Erythroblast (primary cell): ENCODE measurements around the gene FRK.

ENCODE experiments used
- DNase-seq, 2 experiments: peaks; one replicate each; lab custom pipeline; 2025; lab: John Stamatoyannopoulos, UW
- GATA1 ChIP-seq: IDR thresholded peaks from 2 replicates; pipeline ENCODE4 v1.6.1; 2011; ENCODE audit warnings: low read depth, mild to moderate bottlenecking, control low read depth, low read length, moderate library complexity
- POLR2A ChIP-seq: IDR thresholded peaks from 2 replicates; pipeline ENCODE4 v1.6.1; 2011; ENCODE audit warnings: mild to moderate bottlenecking, low read length

Gene FRK

DNA sequence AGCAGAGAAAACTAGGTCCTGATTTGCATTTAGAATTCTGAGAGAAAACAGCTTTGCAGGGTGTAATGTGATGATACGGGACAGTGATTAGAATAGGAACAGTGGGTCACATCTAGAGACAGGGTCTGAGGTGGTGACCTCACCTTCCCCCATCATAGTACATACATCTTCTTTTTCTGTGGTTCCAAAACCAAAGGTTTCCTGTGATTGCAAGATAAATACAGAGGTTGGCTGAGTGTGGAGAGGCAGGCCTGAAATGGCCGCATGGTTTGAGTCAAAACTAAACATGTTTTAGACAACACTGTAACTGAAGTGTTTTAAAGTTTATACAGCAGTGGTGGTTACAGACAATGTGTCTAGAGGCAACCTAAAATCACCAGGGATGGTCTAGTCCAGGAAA, 29.6 kb upstream of the FRK start:
- DNase-seq, result no peak
- no peak for TF ChIP-seq GATA1
- no peak for TF ChIP-seq POLR2A

DNA sequence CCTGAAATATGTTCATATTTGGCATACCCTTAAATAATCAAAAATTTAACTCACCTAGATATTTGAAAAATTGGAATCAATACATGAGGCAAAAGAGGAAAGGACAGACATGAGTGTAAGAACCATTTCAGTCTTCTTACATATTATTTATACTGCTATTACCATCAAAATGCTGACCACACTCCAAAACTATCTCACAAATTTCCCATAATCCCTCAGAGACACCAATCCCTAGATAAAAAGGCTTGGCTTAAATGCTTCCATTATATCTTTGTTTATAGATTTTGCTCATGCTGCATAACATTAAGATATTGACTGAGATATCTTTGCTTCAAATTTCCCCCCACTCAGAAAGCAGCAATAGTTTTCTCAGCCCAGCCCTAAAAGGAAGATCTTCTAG, 28.3 kb upstream of the FRK start:
- TF ChIP-seq POLR2A, result no peak
- TF ChIP-seq GATA1, result no peak
- no peak for DNase-seq

DNA sequence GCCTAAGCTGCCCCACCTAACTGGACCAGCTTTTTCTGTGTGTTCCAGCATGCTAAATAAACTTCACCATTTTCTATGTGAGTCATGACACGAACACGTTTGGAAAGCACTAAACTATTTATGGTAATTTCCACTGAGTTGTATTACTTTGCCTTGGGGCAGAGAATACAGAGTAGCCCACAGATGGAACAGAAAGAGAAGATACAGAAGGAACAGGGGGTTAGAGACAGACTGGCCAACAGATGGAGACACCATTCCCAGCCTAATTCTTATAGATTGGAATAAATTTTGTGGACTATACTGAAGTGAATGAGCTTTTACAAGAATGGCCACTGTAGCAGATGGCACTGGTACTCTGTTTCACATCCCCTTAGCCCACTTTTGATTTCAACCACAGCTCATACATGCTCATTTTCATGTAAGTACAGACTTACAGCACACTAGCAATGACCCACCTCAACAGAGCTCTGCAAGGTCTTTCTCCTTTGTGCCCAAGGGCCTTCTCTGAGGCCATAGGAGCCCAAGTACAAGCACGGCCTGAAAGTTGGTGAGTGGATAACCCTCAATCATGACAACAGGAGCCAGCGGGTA, 26.8 kb upstream of the FRK start:
- no peak for DNase-seq
- TF ChIP-seq GATA1 (no peak), POLR2A (no peak)

DNA sequence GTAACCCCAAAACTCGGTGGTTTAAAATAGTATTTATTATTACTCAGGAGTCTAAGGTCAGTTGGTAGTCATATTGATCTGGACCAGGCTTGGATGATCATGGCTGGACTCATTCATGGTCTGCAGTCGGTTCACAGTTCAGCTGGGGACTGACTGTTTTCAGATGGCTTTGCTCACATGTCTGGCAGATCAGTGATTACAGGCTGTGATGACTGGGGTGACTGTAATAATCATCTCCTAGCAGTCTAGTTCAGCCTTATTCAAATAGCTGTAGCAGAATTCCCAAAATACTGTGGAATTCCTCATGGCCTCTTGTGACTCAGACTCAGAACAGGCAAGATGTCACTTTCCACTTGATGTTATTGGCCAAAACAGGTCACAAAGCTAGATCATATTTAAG, 23.6 kb upstream of the FRK start:
- TF ChIP-seq GATA1, result no peak
- no peak for TF ChIP-seq POLR2A
- DNase-seq, result no peak

DNA sequence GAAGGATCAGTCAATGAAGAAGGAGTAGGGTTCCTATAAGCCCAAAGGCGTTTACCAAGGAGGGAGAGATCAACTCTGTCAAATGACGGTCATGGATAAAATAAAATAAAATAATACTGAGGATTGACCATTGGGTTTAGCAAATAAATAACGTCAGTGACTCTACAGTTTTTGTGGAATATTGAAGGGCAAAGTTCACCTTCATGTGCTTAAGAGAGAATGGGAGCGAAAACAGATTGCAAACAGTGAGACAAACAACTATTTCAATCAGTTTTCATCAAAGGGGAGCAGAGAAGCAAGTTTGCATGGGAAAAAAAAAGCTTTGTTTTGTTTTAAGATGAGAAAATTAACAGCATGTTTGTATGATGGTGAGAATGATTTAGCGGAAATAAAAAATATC, 22.4 kb upstream of the FRK start:
- DNase-seq, result no peak
- TF ChIP-seq GATA1, result no peak
- TF ChIP-seq POLR2A, result no peak

DNA sequence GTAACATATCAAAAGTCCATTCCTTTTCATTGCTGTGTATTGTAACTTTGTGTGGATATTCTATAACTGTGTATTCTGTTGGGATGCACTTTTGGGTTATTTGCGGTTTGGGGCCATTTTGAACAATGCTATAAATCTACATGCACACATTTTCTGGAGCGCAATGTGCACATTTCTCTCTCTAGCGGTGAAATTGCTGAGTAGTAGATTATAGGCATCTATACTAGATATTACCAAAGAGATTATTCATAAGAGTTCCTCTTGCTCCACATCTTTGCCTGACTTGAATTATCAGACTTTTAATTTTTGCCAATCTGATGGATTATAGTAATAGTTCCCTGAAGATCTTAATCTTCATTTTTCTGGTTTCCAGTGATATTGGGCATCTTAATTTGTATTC, 18.3 kb upstream of the FRK start:
- no peak for DNase-seq
- no peak for TF ChIP-seq POLR2A
- TF ChIP-seq GATA1, result no peak

DNA sequence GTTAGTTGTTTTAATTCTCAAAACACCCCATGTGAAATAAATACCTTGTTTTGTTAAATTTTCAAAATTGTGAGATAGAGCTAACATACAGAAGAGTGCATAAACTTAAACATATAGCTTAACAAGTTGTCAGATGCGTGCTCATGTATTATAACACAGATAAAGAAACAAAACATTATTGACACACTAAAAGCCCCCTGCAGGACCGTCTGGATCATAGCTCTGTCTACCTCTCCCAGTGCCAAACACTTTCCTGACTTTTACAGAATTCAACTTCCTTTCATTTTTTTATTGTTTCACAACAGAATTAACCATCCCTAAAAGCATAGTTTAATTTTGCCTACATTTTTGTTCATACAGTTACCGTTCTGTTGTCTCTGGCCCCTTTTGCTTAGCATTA, 17.8 kb upstream of the FRK start:
- TF ChIP-seq GATA1 (no peak), POLR2A (no peak)
- no peak for DNase-seq

DNA sequence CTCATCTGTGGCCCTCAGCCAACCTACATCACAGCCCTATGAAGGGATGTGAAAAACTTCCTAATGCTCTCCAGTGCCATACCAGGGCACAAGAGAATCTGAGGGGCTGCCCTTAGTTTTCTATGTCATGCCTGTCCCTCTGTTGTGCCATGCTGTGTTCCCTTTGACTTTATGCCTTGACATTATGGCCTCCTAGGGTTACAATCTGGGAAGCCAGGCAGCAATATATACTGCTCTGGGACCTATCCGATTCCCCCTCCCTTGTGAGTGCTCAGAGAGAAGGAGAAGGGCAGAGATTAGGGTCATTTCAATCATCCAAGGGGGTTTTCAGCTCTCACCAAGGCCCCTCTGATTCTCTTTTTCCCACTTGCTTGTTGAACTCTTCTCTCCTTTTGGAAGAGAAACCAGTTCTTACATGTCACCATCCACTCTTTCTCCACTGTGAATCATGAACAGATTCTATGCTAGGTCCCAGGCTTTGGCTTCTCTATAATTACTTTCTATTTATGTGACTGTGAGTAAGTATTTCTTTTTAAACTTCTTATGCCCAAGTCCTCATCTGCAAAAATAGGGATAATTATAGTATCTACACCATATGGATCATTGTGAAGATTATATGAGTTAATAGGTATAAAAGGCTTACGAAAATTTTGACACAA, 14.2 kb upstream of the FRK start:
- TF ChIP-seq GATA1 (no peak), POLR2A (no peak)
- no peak for DNase-seq

DNA sequence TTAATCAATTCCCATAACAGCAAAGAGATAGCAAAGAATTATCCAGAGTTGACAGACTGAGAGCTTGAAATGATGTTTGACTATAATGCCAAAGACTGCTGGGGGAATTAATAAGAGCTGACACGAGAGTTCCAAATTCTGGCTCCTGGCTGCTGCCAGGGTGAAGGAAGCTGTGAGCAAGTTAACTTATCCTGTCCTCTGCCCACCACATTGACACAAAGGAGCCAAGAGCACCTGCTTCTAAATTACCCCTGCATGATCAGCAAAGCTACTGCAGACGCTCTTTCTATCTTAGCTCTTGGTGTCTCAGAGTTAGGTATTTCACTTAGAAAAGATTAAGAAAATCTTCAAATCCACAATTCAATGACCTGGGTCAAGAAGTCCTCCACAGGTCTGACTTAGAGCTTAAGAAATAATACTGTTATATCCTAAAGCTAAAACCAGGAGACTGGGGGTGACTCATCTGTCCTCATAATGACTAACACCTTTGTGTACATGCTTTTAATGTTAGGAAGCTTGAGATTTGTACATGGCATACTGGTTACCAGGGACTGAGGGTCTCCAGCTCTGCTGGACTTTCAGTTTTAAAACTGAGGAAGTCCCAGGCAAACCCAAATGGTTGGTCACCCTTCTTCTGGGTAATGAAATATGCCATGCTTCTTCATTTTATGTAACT, 13.2 kb upstream of the FRK start:
- TF ChIP-seq GATA1, result no peak
- TF ChIP-seq POLR2A, result no peak
- no peak for DNase-seq

DNA sequence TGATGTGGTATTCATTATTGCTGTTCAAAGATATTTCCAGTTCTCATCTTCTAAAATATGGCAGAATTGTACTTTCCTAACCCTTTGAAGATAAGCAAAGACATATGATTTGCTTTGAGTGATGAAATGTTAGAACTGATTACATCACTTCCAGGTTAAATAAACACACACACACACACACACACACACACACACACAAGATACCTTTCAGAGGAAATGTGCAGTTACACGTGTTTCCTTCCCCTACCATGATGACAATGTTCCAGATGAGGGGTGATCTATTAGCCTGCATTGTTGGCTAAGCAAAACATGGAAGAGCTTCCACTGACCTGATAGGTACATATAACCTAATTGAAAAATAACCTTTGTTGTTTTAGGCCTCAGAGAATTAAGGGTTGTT, 11.7 kb upstream of the FRK start:
- DNase-seq, result no peak
- TF ChIP-seq POLR2A, result no peak
- no peak for TF ChIP-seq GATA1

DNA sequence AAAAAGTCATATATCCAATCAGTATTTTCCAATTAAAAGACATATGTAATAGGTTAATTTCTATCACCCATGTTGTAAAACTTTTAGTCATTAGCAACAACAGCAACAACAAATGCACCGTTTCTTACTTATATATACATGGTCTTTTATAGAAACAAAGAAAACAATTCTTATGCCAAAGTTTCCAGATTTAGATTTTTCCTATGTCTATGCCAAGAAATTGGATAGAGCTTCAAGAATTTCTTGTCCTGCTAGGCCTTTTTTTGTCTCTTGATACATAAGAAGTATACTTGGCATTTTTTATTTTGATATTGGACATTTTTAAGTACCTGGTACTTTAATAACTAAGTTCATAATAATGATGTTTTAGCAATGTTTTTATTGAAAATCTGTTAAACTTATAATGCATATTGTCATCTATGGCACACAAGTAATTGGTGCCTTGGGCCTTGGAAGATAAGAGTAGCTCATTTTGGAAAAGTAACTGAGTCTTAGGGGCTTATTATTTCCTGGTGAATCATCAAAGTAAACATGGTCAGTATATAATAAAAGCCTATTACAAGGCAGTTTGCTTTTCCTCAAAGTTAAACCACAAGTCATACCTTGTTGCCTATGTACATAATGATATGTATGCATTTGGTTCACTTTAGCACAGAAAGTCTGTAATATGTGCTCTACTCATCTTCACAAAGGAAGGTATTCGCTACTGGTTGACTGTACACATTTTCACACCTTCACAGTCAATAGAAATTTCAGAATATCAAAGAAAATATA, 10.1 kb upstream of the FRK start:
- DNase-seq, result no peak
- TF ChIP-seq POLR2A, result no peak
- TF ChIP-seq GATA1, result no peak

DNA sequence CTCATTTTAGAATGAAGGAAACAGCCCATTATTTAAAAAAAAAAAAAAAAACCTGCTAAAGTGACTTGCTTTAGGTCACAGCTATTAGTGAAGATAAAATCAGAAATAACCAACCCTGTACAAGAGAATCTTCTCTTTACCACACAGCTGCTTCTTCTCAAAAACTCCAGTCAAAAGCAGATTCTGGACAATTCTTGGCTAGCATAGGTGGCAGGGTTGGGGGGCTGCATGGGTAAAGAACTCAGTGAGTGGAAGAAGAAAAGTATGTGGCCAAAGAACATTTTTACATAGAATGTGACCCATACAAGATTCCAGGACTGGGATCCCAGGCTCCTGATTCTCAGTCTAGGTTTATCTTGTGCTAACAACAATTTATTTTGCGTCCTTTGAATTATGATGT, 9.4 kb upstream of the FRK start:
- no peak for DNase-seq
- TF ChIP-seq GATA1, result no peak
- no peak for TF ChIP-seq POLR2A

DNA sequence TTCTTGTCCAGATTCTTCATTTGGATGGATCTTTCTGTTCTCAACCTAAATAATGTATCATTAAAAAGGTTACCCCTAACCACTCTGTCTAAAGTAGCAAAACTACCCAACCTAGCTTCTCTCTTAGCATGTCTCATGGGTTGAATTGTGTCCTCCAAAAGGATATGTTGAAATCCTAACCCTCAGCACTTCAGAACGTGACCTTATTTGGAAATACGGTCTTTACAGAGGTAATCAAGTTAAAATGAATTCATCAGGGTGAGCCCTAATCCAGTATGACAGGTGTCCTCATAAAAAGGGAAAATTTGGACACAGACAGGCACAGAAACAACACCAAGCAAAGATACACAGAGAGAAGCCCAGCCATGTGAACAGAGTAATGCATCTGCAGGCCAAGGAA, 6.1 kb upstream of the FRK start:
- TF ChIP-seq GATA1 (no peak), POLR2A (no peak)
- no peak for DNase-seq

DNA sequence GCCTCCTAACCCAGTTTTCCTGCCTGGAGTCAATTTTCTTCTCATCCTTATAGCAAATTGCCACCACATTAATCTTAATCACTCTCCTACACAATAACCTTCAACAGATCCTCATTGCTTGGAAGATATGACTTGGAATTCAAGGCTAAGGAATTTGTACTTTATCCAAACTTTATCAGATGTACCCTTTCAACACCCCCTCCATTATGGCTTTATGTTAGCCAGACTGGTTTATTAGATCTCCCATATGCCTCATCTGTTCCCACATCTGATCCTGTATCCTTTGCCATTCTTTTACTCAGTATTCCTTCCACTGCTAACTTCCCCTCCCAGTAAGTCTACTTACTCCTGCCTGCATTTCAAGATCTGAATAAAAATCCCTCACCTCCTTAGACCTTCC, 4.0 kb upstream of the FRK start:
- TF ChIP-seq GATA1, result no peak
- no peak for TF ChIP-seq POLR2A
- DNase-seq, result no peak
